ENCODE measurements around the gene VSIG8. TPM values are rescaled to one million over a fixed set of nuclear protein-coding genes. Genes with fewer than 3 reads are reported as not detected.

VSIG8 gene
- total RNA-seq, 6 donors from 2014 or later = 0.34 TPM; not detected in 5

DNA sequence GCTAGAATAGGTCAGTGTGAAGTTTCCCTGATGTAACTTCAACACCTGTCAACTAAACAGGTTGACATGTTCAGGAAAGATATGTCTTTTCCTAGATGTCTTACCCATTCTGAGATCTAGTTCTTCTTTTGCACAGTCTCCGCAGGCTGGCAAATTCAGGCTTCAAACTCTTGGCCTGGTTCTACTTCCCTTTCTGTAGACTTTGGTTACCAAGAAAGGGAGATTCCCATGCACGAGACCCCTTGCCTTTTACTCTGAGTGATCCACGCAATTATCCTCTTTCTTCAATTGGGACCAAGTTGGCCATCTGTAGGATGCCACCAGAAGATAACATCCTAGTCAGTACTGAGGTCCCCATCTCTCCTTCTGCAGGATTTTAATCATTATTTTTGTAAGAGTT lies 35.5 kb upstream of the VSIG8 start:
- H3K9me3 ChIP-seq = no peaks in the 10 kb centered on the region
- peaks cover 21 to 39% (median 33%) of the 10 kb centered on the region in 4 donors for H3K4me1 ChIP-seq
- no peaks in the 10 kb centered on the region for H3K36me3 ChIP-seq
- DNase-seq (peak in 1 of 2 donors; percentile 38), ATAC-seq (ENCODE audit: low FRiP score in 2 of 2) (no peak)
- no peak overlapping the region for H3K27ac ChIP-seq
- TF ChIP-seq POLR2AphosphoS5 (IDR thresholded peaks at IDR 0.05) (no peak), POLR2A (IDR thresholded peaks at IDR 0.05) (no peak), EP300 (IDR thresholded peaks at IDR 0.05) (no peak)
- TF ChIP-seq, protein P1, sequence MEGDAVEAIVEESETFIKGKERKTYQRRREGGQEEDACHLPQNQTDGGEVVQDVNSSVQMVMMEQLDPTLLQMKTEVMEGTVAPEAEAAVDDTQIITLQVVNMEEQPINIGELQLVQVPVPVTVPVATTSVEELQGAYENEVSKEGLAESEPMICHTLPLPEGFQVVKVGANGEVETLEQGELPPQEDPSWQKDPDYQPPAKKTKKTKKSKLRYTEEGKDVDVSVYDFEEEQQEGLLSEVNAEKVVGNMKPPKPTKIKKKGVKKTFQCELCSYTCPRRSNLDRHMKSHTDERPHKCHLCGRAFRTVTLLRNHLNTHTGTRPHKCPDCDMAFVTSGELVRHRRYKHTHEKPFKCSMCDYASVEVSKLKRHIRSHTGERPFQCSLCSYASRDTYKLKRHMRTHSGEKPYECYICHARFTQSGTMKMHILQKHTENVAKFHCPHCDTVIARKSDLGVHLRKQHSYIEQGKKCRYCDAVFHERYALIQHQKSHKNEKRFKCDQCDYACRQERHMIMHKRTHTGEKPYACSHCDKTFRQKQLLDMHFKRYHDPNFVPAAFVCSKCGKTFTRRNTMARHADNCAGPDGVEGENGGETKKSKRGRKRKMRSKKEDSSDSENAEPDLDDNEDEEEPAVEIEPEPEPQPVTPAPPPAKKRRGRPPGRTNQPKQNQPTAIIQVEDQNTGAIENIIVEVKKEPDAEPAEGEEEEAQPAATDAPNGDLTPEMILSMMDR (IDR thresholded peaks at IDR 0.05) = no peak
- no peak overlapping the region for H3K4me3 ChIP-seq
- WGBS, 2 donors = 73 to 83% methylated on average over 3 of the region's 3 CpGs
- H3K27me3 ChIP-seq = no peaks in the 10 kb centered on the region

DNA sequence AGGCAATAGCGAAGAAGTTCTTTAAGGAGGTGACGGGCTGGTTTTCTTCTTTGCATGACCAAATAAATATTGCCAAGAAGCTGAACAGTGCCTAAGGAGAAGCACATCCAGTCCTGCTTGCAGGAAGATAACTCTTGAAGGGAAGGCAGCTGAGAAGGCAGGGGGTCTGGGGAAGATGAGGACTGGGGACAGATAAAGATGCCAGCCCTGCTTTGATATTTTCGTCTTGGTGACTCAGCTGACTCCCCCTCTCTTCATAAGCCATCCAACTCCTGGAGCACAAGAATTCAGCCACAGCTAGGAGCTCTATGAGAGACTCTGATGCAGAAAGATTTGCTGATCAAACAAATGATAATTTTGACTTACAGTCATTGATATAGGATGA lies 34.1 kb upstream of the VSIG8 start:
- peak overlapping the region in 3 of 4 donors; percentile 8 to 45 (median 43) for H3K27ac ChIP-seq
- TF ChIP-seq POLR2AphosphoS5 (IDR thresholded peaks at IDR 0.05) (no peak), EP300 (IDR thresholded peaks at IDR 0.05) (no peak), POLR2A (IDR thresholded peaks at IDR 0.05) (no peak)
- TF ChIP-seq, protein P1 (IDR thresholded peaks at IDR 0.05) = no peak
- no peak for ATAC-seq (ENCODE audit: low FRiP score in 2 of 2)
- no peaks in the 10 kb centered on the region for H3K36me3 ChIP-seq
- no peaks in the 10 kb centered on the region for H3K9me3 ChIP-seq
- no peak for DNase-seq
- no peak overlapping the region for H3K4me3 ChIP-seq
- H3K4me1 ChIP-seq = peaks cover 21 to 40% (median 33%) of the 10 kb centered on the region in 4 donors
- WGBS, 2 donors = 42 to 56% methylated on average over 3 of the region's 3 CpGs
- H3K27me3 ChIP-seq = no peaks in the 10 kb centered on the region

DNA sequence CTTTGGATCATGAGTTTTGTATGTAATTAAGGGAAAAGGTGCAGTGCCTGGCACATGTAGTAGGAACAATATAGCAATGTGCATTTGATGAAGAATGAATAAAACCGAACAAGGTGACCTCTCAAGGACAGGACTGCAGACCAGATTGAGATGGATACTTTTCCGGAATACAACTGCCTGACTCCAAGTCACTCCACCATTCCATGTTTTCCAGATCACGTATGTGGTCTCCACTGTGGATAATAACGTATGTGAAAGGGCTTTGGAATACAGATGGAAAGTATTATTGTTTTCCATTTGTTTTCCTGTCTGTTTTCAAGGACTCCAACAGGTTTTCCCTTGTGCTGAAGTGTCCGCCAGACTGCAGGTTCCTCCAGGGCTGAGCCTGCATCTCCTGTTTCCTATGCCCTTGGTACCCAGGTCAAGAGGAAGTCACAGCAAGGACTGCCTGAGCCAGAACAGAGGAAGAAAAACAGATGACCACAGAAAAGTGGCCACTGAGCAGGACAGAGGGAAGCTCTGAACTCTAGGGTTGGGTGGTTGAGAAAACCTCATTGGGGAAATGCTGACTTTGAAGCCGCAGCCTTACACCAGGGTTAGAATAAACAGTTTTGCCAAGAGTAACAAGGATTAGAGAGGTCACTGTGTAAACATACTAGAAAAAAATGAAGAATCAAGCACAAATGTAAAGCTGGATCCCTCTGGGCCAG lies 33.5 kb upstream of the VSIG8 start:
- ATAC-seq (ENCODE audit: low FRiP score in 2 of 2) = peak; percentile 1 to 38

DNA sequence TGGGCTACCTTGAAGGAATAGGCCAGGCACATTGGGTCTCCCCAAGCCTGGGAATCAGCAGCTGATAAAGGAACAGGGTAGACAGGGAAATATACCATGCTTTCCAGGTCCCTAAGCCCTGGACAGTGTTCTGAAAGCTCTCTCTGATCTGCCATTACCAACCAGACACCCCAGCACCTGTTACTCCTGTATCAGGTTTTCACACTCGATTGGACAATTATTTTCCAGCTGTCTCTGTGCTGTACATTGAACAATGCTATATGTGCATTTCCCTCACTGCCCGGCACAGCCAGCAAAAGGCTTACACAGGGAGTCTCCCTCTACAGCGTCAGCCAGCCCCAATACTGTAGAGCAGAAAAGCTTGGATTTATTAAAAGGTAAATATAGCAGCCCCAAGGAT lies 32.8 kb upstream of the VSIG8 start:
- Histone ChIP-seq H3K9me3 (no peaks in the 10 kb centered on the region), H3K36me3 (no peaks in the 10 kb centered on the region), H3K27me3 (no peaks in the 10 kb centered on the region), H3K4me1 (peaks cover 23 to 43% (median 30%) of the 10 kb centered on the region in 4 donors), H3K4me3 (no peak overlapping the region), H3K27ac (no peak overlapping the region)
- no peak for ATAC-seq (ENCODE audit: low FRiP score in 2 of 2)
- TF ChIP-seq POLR2A (IDR thresholded peaks at IDR 0.05) = no peak
- TF ChIP-seq, protein P1 (IDR thresholded peaks at IDR 0.05) = no peak
- TF ChIP-seq EP300 (IDR thresholded peaks at IDR 0.05) = no peak
- TF ChIP-seq POLR2AphosphoS5 (IDR thresholded peaks at IDR 0.05) = no peak
- 80 to 87% methylated on average over 3 of the region's 3 CpGs for WGBS, 2 donors
- DNase-seq = no peak

More for the DNA sequence above, 33.5 kb upstream of the VSIG8 start:
- H3K27ac ChIP-seq = peak overlapping the region in 3 of 4 donors; percentile 8 to 45 (median 43)
- no peaks in the 10 kb centered on the region for H3K9me3 ChIP-seq
- WGBS, 2 donors = 53 to 61% methylated on average over 6 of the region's 6 CpGs
- H3K36me3 ChIP-seq = no peaks in the 10 kb centered on the region
- H3K4me1 ChIP-seq = peaks cover 22 to 43% (median 31%) of the 10 kb centered on the region in 4 donors
- no peak overlapping the region for H3K4me3 ChIP-seq
- DNase-seq = peak in 1 of 2 donors; percentile 51
- TF ChIP-seq POLR2AphosphoS5 (IDR thresholded peaks at IDR 0.05) = peak in 1 of 2 donors; percentile 17
- TF ChIP-seq, protein P1 (IDR thresholded peaks at IDR 0.05) = no peak
- no peaks in the 10 kb centered on the region for H3K27me3 ChIP-seq

DNA sequence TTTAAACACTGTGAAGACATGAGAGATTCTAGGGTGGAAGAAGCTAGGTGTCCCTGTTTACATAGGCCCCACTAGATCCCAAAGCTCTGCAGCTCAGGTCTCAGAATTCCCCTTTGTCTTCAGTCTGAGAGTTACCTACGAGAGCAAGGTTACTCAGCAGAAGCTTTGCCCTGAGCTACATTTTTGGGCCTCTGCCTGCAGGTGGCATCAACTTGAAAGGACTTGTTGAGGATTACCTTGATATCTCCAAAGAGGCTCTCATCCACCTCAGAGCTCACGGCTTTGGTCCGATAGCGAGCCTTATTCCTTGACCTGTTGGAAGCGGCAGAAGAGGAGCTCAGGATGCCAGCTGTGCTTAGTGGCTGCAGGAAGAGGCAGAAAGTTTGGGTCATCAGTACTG lies 30.5 kb upstream of the VSIG8 start:
- DNase-seq = no peak
- WGBS, 2 donors = 90 to 93% methylated on average over 5 of the region's 5 CpGs
- Histone ChIP-seq H3K27ac (no peak overlapping the region), H3K36me3 (no peaks in the 10 kb centered on the region), H3K4me1 (peaks cover 28 to 48% (median 36%) of the 10 kb centered on the region in 4 donors), H3K4me3 (no peak overlapping the region), H3K27me3 (no peaks in the 10 kb centered on the region), H3K9me3 (no peaks in the 10 kb centered on the region)
- no peak for TF ChIP-seq POLR2A (IDR thresholded peaks at IDR 0.05)
- TF ChIP-seq, protein P1 (IDR thresholded peaks at IDR 0.05) = no peak
- no peak for TF ChIP-seq EP300 (IDR thresholded peaks at IDR 0.05)
- no peak for TF ChIP-seq POLR2AphosphoS5 (IDR thresholded peaks at IDR 0.05)
- no peak for ATAC-seq (ENCODE audit: low FRiP score in 2 of 2)

Measured in upper lobe of left lung (tissue), 6 donors.